Measurements from ENCODE around the gene PLK5.

- TF ChIP-seq EZH2 (IDR thresholded peaks at IDR 0.05; ENCODE audit: borderline replicate concordance, insufficient read depth, low read depth, low read length, poor library complexity, severe bottlenecking) = peak; percentile 83
- TF ChIP-seq CTCF (IDR thresholded peaks at IDR 0.05) = no peak
These were observed 43.4 kb downstream of the PLK5 start for GRCh38 chr19:1567116-1567847.
